Colon (tissue), 2 donors: ENCODE results near the gene HLA-B.

Experiments
- FAIRE-seq: peaks from 2 replicates; lab custom pipeline; 2012; peaks lifted over from hg19 to GRCh38; lab: Jason Lieb, UNC
- donor health status: control.
- donor health status: control.

HLA-B gene

GRCh38 chr6:31305703-31306219 lies 51.2 kb downstream of the HLA-B start:
- FAIRE-seq = no peak

GRCh38 chr6:31304683-31305082 lies 52.3 kb downstream of the HLA-B start:
- FAIRE-seq = no peak
